ENCODE measurements around the gene GRID1.

DNA sequence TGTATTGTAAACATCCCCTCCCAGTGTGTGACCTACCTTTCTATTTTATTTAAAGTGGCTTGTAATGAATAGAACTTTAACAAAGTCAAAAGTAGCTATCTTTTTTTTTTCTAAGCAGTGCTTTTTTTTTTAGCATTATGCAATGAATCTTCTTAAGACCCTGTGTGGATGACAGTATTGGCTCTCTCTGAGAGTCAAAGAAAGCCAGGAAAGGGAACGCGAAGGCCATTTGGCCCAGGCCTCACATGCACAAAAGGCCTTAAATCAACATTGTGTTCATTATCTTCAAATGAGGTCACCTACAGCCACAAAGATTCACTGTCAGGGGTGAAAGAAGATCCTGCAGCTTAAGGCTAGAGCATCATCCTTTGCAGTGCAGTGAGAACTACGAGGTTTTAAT is 721.5 kb downstream of the GRID1 start:
- TF ChIP-seq, protein P1, sequence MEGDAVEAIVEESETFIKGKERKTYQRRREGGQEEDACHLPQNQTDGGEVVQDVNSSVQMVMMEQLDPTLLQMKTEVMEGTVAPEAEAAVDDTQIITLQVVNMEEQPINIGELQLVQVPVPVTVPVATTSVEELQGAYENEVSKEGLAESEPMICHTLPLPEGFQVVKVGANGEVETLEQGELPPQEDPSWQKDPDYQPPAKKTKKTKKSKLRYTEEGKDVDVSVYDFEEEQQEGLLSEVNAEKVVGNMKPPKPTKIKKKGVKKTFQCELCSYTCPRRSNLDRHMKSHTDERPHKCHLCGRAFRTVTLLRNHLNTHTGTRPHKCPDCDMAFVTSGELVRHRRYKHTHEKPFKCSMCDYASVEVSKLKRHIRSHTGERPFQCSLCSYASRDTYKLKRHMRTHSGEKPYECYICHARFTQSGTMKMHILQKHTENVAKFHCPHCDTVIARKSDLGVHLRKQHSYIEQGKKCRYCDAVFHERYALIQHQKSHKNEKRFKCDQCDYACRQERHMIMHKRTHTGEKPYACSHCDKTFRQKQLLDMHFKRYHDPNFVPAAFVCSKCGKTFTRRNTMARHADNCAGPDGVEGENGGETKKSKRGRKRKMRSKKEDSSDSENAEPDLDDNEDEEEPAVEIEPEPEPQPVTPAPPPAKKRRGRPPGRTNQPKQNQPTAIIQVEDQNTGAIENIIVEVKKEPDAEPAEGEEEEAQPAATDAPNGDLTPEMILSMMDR (IDR thresholded peaks at IDR 0.05), result no peak
- TF ChIP-seq POLR2A (IDR thresholded peaks at IDR 0.05), result no peak
